Left ventricle myocardium superior (tissue), 1 donor: ENCODE data around the gene CTR9. TPM values are rescaled to one million over a fixed set of nuclear protein-coding genes. Genes with fewer than 3 reads are reported as not detected.

ENCODE experiments used
- ATAC-seq: fragments of 200-7000 bp; cut with Tn5 transposase; one replicate; pipeline ENCODE4 v1.9.1; 2020; ENCODE audit warnings: mild to moderate bottlenecking, moderate library complexity
- DNase-seq: peaks from one replicate; pipeline ENCODE4 v3.0.0-alpha.2; 2020
- intact Hi-C: fragments of 100-400 bp; cut with micrococcal nuclease; formaldehyde crosslinking; loops from one replicate; pipeline ENCODE4 v1.11.0; 2022
- long read RNA-seq: library from polyadenylated mRNA; unstranded; transcript quantifications from one replicate; pipeline ENCODE4 v2.0.0, GENCODE V29; 2021
- total RNA-seq: library from RNA; stranded (reverse); fragmentation: NEBNext Ultra II Directional; extraction: Animal tissue kit (Norgen Biotek cat#: 25700); gene quantifications from one replicate; pipeline ENCODE4 v1.2.1, GENCODE V29; 2021
- donor health status: DM: no; HTN: yes; CAD: no; lungs with severe emphysema.

The CTR9 gene
- 25.6 TPM for total RNA-seq
- long read RNA-seq, full-length matches to known transcripts: 10 of 51 reads
- long read RNA-seq, partial matches to known transcripts: 40 of 51 reads
- long read RNA-seq, other reads (novel, unspliced or antisense): 1 of 51 reads

GRCh38 chr11:10750838-10751580 lies at the start of gene CTR9:
Gene CTR9, plus strand, starts transcription at chr11:10751246. Its CDS starts 167 bp downstream, at chr11:10751413.
- ATAC-seq: peak; percentile 98
- intact Hi-C loops: no loop called here

GRCh38 chr11:10701982-10702381 lies 49.1 kb upstream of the CTR9 start:
- ATAC-seq: no peak
- DNase-seq: no peak
- intact Hi-C loops: no loop called here

More at GRCh38 chr11:10750838-10751580, at the start of gene CTR9:
- peak; percentile 96 for DNase-seq

GRCh38 chr11:10708131-10708530 lies 42.9 kb upstream of the CTR9 start:
- DNase-seq (no peak), ATAC-seq (no peak)
- intact Hi-C loops: no loop called here

- ATAC-seq: no peak
- DNase-seq: no peak
- intact Hi-C loops: no loop called here
Observed at GRCh38 chr11:10709299-10710086, 41.6 kb upstream of the CTR9 start.

- intact Hi-C loops: no loop called here
- DNase-seq (no peak), ATAC-seq (no peak)
Observed at GRCh38 chr11:10715571-10715970, 35.5 kb upstream of the CTR9 start.

- no peak for DNase-seq
- ATAC-seq: no peak
- intact Hi-C loops: no loop called here
Observed at GRCh38 chr11:10716122-10716521, 34.9 kb upstream of the CTR9 start.

GRCh38 chr11:10716543-10717259 lies 34.3 kb upstream of the CTR9 start:
- DNase-seq (no peak), ATAC-seq (no peak)
- intact Hi-C loops: no loop called here

GRCh38 chr11:10719616-10720015 lies 31.4 kb upstream of the CTR9 start:
- intact Hi-C loops: no loop called here
- no peak for DNase-seq
- no peak for ATAC-seq

GRCh38 chr11:10720881-10721376 lies 30.1 kb upstream of the CTR9 start:
- DNase-seq (no peak), ATAC-seq (no peak)
- intact Hi-C loops: no loop called here

GRCh38 chr11:10722307-10722706 lies 28.7 kb upstream of the CTR9 start:
- ATAC-seq (no peak), DNase-seq (no peak)
- intact Hi-C loops: no loop called here

- intact Hi-C loops: no loop called here
- peak; percentile 48 for ATAC-seq
Observed at GRCh38 chr11:10725114-10725906, 25.7 kb upstream of the CTR9 start.

GRCh38 chr11:10725907-10726253 lies 25.2 kb upstream of the CTR9 start:
- intact Hi-C loops: no loop called here
- no peak for DNase-seq
- no peak for ATAC-seq

More at GRCh38 chr11:10725114-10725906, 25.7 kb upstream of the CTR9 start:
- DNase-seq: no peak

GRCh38 chr11:10727146-10727851 lies 23.7 kb upstream of the CTR9 start:
- intact Hi-C loops: no loop called here
- DNase-seq (no peak), ATAC-seq (no peak)

GRCh38 chr11:10728154-10728553 lies 22.9 kb upstream of the CTR9 start:
- intact Hi-C loops: no loop called here
- ATAC-seq (no peak), DNase-seq (no peak)

GRCh38 chr11:10728789-10729472 lies 22.1 kb upstream of the CTR9 start:
- no peak for DNase-seq
- ATAC-seq: no peak
- intact Hi-C loops: no loop called here

- intact Hi-C loops: loop anchor here (10.0 kb wide), 1 partner anchor 85 kb away; no protein-coding TSS in a partner anchor
- no peak for DNase-seq
Observed at GRCh38 chr11:10730151-10730550, 20.9 kb upstream of the CTR9 start.

GRCh38 chr11:10731064-10731680 lies 19.9 kb upstream of the CTR9 start:
- DNase-seq (no peak), ATAC-seq (no peak)
- intact Hi-C loops: loop anchor here (10.0 kb wide), 1 partner anchor 86 kb away; no protein-coding TSS in a partner anchor

More at GRCh38 chr11:10730151-10730550, 20.9 kb upstream of the CTR9 start:
- ATAC-seq: no peak
